Measurements from ENCODE around the gene LSG1. TPM values are rescaled to one million over a fixed set of nuclear protein-coding genes. Genes with fewer than 3 reads are reported as not detected.

Gene LSG1
- total and polyA plus RNA-seq, 10 of the 15 experiments (the other 5 are each of a cell fraction or from before 2014, with no cell fraction given): 14.3 to 75.6 (median 54.4) TPM

- Histone ChIP-seq H3K4me1 (ENCODE audit: control insufficient read depth, insufficient read depth, low read length) (no peaks in the 10 kb centered on the region; the same call in 1 of the 2 replicates), H3K4me2 (ENCODE audit: control insufficient read depth, insufficient read depth) (no peak overlapping the region), H3K36me3 (ENCODE audit: control insufficient read depth in 2 of 2, insufficient read depth in 2 of 2, low read length in 1 of 2) (no peaks in the 10 kb centered on the region), H3K79me2 (ENCODE audit: control insufficient read depth, insufficient read depth, low read length) (no peaks in the 10 kb centered on the region), H3K27ac (ENCODE audit: control insufficient read depth, insufficient read depth) (no peak overlapping the region), H3K4me3 (no peak overlapping the region), H4K20me1 (ENCODE audit: control insufficient read depth, insufficient read depth) (no peaks in the 10 kb centered on the region), H3K9me3 (replicated peaks; ENCODE audit: control insufficient read depth, insufficient read depth, low read length) (no peaks in the 10 kb centered on the region), H3K27me3 (replicated peaks in 1 of 2; ENCODE audit: control insufficient read depth in 2 of 2, insufficient read depth in 2 of 2, low read length in 1 of 2) (no peaks in the 10 kb centered on the region), H3K9ac (ENCODE audit: control insufficient read depth, insufficient read depth, low read length) (no peak overlapping the region), H2AFZ (ENCODE audit: control insufficient read depth, low read depth, low read length) (no peak overlapping the region)
- DNase-seq (ENCODE audit: low read depth, low spot score) (no peak), FAIRE-seq (no peak), ATAC-seq (no peak)
- in situ Hi-C loops (cut with MboI) (no loop called here), intact Hi-C loops (cut with micrococcal nuclease; ENCODE audit: unreplicated experiment) (no loop called here)
- BruUV-seq (replicated peaks): no TSS peak
- ChIA-PET CTCF (no interaction called here), SMC1A (ENCODE audit: uncharacterized antibody, unreplicated experiment) (no interaction called here), RAD21 (ENCODE audit: unreplicated experiment) (no interaction called here), POLR2A (no interaction called here)
- TF ChIP-seq PML (IDR thresholded peaks at IDR 0.05; ENCODE audit: low read length): no peak
- TF ChIP-seq KAT2A (conservative IDR thresholded peaks at IDR 0.05; ENCODE audit: control insufficient read depth, low read depth, low read length): no peak
- TF ChIP-seq E2F8 (IDR thresholded peaks at IDR 0.05; ENCODE audit: low read depth, partially characterized antibody): no peak
- no peak for TF ChIP-seq BCL11A (IDR thresholded peaks at IDR 0.05; ENCODE audit: low read depth, low read length)
- no peak for TF ChIP-seq RAD51 (IDR thresholded peaks at IDR 0.05)
- TF ChIP-seq, protein P1, sequence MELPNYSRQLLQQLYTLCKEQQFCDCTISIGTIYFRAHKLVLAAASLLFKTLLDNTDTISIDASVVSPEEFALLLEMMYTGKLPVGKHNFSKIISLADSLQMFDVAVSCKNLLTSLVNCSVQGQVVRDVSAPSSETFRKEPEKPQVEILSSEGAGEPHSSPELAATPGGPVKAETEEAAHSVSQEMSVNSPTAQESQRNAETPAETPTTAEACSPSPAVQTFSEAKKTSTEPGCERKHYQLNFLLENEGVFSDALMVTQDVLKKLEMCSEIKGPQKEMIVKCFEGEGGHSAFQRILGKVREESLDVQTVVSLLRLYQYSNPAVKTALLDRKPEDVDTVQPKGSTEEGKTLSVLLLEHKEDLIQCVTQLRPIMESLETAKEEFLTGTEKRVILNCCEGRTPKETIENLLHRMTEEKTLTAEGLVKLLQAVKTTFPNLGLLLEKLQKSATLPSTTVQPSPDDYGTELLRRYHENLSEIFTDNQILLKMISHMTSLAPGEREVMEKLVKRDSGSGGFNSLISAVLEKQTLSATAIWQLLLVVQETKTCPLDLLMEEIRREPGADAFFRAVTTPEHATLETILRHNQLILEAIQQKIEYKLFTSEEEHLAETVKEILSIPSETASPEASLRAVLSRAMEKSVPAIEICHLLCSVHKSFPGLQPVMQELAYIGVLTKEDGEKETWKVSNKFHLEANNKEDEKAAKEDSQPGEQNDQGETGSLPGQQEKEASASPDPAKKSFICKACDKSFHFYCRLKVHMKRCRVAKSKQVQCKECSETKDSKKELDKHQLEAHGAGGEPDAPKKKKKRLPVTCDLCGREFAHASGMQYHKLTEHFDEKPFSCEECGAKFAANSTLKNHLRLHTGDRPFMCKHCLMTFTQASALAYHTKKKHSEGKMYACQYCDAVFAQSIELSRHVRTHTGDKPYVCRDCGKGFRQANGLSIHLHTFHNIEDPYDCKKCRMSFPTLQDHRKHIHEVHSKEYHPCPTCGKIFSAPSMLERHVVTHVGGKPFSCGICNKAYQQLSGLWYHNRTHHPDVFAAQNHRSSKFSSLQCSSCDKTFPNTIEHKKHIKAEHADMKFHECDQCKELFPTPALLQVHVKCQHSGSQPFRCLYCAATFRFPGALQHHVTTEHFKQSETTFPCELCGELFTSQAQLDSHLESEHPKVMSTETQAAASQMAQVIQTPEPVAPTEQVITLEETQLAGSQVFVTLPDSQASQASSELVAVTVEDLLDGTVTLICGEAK (IDR thresholded peaks at IDR 0.05; ENCODE audit: borderline replicate concordance): no peak
- TF ChIP-seq CREB1 (IDR thresholded peaks at IDR 0.05; ENCODE audit: low read depth): no peak
- no peak for TF ChIP-seq RELA (IDR thresholded peaks at IDR 0.05; ENCODE audit: borderline replicate concordance, partially characterized antibody)
- WGBS (ENCODE audit: insufficient coverage, insufficient replicate concordance, low lambda C conversion rate, missing lambda C conversion rate): 90% methylated on average over 26 of the region's 26 CpGs
Measured at GRCh38 chr3:194622621-194623340, 49.2 kb downstream of the LSG1 start.
